Measurements from ENCODE around the gene ID3.

Gene ID3

GRCh38 chr1:23564529-23565122 is 5.3 kb upstream of the ID3 start:
- FAIRE-seq: no peak

DNA sequence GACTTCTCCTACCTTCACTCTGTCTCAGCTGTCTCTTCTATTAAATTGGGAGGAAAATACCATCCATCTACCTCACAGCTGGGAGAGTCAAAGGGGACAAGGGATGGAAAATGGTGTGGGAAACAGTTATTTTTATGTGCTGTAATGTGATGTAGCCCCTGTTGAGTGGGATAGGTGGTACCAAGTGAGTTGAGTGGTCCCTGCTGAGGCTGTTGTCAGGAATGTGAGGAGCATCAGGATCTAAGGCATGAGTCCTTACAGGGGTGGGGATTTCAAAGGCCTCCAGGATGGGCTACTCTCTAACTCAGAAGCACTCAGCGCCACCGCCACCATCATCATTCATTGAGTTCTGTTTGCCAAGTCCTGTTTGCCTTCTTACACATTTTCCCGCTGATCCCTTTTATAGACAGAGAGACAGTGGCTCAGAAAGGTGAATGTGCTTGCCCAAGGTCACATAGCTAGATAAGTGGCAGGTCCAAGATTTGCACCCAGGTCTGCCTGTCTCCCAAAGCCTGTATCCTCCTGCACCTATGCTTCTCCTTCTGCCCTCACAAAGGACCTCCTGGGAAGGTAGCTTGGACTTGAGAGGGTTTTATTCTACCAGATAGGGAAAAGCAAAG is 4.6 kb upstream of the ID3 start:
- FAIRE-seq: no peak

DNA sequence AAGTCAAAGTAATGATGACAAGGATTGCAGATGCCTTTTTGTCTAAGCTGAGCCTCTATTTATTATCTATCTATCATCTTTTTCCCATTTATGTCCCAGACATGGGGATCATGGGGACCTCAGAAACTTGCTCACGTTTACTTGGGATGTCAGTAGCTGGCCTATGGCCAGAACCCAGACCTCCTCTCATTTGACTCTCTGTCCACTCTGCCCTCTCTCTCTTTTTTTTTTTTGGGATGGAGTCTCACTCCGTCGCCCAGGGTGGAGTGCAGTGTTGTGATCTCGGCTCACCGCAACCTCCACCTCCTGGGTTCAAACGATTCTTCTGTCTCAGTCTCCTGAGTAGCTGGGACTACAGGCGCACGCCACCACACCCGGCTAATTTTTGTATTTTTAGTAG is 3.7 kb upstream of the ID3 start:
- FAIRE-seq: no peak

- FAIRE-seq: peak; percentile 94
These were observed 3.0 kb upstream of the ID3 start for GRCh38 chr1:23562137-23562876.

DNA sequence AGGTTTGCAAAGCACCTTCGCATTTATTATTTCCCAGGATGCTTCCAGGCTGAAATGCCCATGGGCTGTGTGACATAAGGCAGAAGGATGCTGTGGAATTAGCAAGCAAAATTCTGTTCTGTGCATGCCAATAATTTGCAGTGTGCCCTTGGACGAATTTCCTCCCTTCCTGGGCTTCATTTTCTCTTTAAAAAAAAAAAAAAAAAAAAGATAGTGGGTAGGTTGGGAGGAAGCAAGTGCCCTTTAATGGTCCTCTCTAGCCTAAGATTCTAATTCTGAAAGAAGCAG is 2.5 kb upstream of the ID3 start:
- FAIRE-seq: no peak

- FAIRE-seq: no peak
These were observed 1.9 kb upstream of the ID3 start for GRCh38 chr1:23561076-23561812.

- FAIRE-seq: no peak
These were observed 862 bp upstream of the ID3 start for GRCh38 chr1:23559985-23560741.

DNA sequence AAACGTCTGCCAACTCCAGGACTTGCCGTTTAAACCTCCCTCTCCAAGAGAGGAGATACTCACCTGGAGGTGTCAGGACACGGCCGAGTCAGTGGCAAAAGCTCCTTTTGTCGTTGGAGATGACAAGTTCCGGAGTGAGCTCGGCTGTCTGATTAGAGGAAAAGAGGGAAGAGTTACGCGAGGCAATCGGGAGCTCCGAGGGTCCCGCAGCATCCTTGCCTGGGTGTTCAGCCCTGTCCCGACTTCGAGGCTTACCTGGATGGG is 497 bp downstream of the ID3 start:
- FAIRE-seq: no peak

DNA sequence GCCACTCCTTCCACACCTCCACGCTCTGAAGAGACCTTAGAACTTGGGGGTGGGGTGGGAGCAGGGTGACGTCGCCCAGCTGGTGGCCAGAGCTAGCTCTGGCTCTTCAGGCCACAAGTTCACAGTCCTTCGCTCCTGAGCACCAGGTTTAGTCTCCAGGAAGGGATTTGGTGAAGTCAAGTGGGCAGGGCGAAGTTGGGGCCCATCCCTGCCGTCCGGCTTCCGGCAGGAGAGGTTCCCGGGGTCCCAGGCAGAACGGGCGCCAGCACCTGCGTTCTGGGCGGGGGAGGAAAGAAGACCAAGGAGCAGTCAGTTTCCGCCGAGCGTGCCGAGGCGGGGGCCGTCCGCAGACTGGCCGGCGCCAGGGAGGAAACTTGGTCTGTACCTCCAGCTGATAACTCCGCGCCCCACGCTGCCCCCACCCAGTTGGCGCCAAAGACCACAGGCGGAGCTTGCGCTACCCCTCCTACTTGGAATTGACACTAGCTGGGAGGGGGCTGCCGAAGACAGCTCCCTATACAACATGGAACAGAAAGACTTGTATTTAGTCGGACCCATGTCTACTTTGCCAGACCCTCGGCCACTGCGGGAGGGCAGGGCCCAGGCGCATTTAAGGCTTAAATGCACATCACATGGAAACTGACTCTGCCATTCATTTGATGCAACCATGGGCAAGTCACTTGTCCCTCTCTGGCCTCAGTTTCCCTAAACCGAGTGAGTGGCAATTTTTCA is 995 bp downstream of the ID3 start:
- FAIRE-seq: no peak

- FAIRE-seq: no peak
These were observed 1.7 kb downstream of the ID3 start for GRCh38 chr1:23557471-23558124.

- FAIRE-seq: no peak
These were observed 2.4 kb downstream of the ID3 start for GRCh38 chr1:23556635-23557470.

DNA sequence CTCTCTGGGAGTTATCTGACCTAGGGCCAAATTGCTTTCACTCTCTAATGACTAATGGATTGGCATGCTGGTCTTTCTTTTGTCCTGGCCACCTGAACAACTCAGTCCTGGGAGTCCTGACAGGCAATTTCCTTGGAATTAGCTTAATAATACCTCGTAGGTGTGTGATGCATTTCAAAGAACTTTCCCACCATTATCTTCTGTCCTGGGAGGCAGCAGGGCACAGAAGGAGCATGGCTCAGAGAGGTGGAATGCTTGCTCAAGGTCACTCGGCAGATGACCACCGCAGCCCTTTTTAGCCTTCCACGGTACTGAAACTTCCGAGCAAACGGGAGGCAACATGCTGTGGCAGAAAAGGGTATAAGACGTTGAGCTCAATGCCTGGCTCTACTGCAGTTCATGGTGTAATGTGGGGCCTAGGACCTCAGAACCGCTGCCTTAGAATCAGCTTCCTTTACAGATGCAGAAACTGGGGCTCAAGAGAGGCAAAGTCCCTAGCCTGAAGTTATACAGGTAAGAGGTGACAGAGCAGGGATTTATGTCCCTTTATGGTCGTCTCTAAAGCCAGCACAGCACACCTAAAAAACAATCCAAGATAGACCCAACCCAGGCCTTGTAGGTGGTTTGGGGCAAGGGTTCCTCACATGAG is 3.2 kb downstream of the ID3 start:
- no peak for FAIRE-seq

- FAIRE-seq: no peak
These were observed 3.9 kb downstream of the ID3 start for GRCh38 chr1:23555270-23555985.

DNA sequence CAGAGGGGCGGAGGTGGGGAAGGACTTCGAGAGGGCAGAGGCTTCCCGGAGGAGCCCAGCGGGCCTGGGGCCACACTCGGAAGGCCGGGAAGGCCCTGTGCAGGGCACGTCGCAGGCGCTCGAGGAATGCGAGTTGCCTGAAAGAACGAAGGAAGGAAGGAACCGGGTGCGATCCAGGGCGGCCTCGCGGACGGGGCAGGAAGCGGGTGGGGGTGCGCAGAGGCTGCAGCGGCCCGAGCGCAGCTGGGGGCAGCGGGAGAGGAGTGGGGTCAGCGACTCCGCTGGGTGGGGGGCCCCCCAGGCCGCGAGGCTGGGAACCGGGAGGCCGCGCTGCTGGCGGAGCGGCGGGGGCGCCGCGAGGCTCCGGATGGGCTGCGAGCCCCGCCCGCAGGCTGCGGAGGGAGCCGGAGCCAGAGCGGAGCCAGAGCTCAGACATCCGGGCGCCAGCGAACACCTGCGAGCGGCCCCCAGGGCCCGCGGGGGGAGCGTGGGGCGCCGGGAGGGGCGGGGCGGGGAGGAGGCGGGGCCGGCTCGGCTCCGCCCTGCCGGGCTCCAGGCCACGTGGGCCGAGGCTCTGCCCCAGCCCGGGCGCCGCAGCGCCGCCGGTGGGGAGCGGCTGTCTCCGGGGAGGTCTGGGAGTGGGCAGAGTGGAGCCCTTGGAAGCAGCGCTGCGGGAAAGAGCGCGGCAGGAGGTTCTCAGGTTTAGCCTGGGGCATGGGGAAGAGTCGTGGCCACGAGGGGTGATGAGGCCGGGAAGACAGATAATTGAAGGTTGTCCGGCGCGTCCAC is 4.6 kb downstream of the ID3 start:
- FAIRE-seq: no peak

DNA sequence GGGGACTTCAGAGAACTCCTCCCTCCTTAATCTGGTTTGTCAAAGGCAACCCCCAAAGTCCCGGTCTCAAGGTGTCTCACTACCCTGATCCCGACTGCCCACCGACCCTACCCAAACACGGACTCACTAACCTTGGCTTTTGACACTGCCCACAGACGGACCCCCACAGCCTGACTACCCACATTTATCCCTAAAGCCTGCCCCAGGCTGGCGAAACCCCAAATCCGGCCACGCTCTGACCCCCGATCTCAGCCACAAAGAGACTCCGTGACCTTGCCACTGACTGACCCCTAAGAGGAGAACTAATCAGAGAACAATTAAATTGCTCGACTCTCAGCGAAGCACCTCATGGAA is 5.2 kb downstream of the ID3 start:
- no peak for FAIRE-seq

GRCh38 chr1:23553231-23554126 is 5.8 kb downstream of the ID3 start:
- FAIRE-seq: no peak

DNA sequence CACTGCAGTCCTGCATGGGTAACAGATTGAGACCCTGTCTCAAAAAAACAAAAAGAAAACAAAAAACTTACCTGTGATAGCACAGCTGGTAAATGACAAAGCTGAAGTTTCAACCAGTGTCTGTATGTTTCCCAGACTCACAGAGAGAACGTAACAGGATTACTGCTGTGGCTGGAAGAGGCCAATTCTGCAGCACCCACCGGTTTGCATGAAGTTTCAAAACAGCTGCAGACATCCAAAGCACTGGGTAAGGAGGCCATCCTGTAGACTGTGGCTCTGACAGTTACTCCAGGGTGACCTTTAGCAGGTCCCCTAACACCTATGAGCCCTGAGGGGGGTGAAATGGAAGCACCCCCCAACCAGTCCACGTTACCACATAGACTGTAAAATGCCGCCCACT is 7.5 kb downstream of the ID3 start:
- no peak for FAIRE-seq

DNA sequence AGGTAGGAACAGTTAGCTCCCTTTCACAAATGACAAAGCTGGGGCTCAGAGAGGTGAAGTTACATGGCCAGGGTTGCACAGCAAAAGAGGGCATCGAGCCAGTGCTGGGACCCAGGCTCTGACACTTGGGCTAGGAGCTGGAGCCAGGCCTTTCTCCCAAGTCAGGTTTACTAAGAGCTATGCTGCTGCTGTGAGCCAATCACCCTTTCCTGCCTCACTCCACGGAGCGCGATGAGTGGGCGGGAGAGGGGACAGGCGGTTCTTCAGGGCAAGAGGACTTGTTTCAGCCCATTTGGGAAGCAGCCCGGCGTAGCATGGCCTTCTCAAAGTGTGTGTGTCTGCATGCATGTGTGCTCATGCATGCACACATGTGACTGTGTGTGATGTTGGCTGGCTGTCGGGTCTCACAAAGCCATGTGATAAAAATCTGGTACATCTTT is 10.6 kb downstream of the ID3 start:
- FAIRE-seq: no peak

All from endometrium (tissue), 2 donors.